ENCODE results near the gene PSMC5. TPM values are rescaled to one million over a fixed set of nuclear protein-coding genes. Genes with fewer than 3 reads are reported as not detected.

PSMC5 gene
- total and polyA plus RNA-seq, 9 of the 15 experiments (the other 6 are each of a cell fraction or from before 2014, with no cell fraction given): 89.2 to 393 (median 161) TPM

- peak; percentile 41; the same call in 1 of the 2 replicates for TF ChIP-seq HCFC1 (IDR thresholded peaks at IDR 0.05; ENCODE audit: low read depth, low read length)
- TF ChIP-seq CC2D1A (IDR thresholded peaks at IDR 0.05): no peak; the same call in 1 of the 2 replicates
- TF ChIP-seq TRIM25 (IDR thresholded peaks at IDR 0.05; ENCODE audit: borderline replicate concordance): no peak
- TF ChIP-seq POU5F1 (IDR thresholded peaks at IDR 0.05; ENCODE audit: borderline replicate concordance, low read depth, low read length, partially characterized antibody): no peak
- peak; percentile 86 to 91 (median 90) for TF ChIP-seq CTCF (IDR thresholded peaks at IDR 0.05 in 2 of 3, conservative IDR thresholded peaks at IDR 0.05 in 1 of 3; ENCODE audit: insufficient read depth in 2 of 3, low read depth in 1 of 3, low read length in 3 of 3)
- no peak for TF ChIP-seq ZKSCAN1 (IDR thresholded peaks at IDR 0.05; ENCODE audit: low read depth, low read length)
- no peak for TF ChIP-seq WHSC1 (IDR thresholded peaks at IDR 0.05; ENCODE audit: low read length)
- TF ChIP-seq MCM5 (IDR thresholded peaks at IDR 0.05; ENCODE audit: low read depth): no peak
- TF ChIP-seq COPS2 (conservative IDR thresholded peaks at IDR 0.05): no peak
- peak; percentile 94 for TF ChIP-seq ZFX (CRISPR knock-in tag; IDR thresholded peaks at IDR 0.05)
- TF ChIP-seq C11orf30 (IDR thresholded peaks at IDR 0.05; ENCODE audit: low read depth): no peak
- peak in 1 of 3 experiments; percentile 29 for TF ChIP-seq YY1 (IDR thresholded peaks at IDR 0.05; ENCODE audit: borderline replicate concordance in 1 of 3, control insufficient read depth in 1 of 3, extremely low read depth in 1 of 3, insufficient read depth in 3 of 3, insufficient read length in 1 of 3, insufficient replicate concordance in 2 of 3, low read depth in 1 of 3, low read length in 2 of 3)
- TF ChIP-seq FOXK1 (CRISPR knock-in tag; IDR thresholded peaks at IDR 0.05; ENCODE audit: borderline replicate concordance): peak; percentile 93
- peak; percentile 53 to 88; a peak in 3 of 4 replicates for TF ChIP-seq TEAD1 (CRISPR knock-in tag; IDR thresholded peaks at IDR 0.05)
- peak; percentile 34; the same call in 1 of the 2 replicates for TF ChIP-seq RUNX1 (IDR thresholded peaks at IDR 0.05; ENCODE audit: low read depth)
- TF ChIP-seq TRIM28 (IDR thresholded peaks at IDR 0.05): 0 out of 2 replicates have a peak, but pooled peaks have one; percentile 1
- TF ChIP-seq TBP (optimal IDR thresholded peaks at IDR 0.05; ENCODE audit: low read depth, low read length): peak; percentile 56
- TF ChIP-seq AFF1 (IDR thresholded peaks at IDR 0.05; ENCODE audit: low read depth in 1 of 2, partially characterized antibody in 2 of 2): peak; percentile 50 to 82
- TF ChIP-seq NCOA1 (IDR thresholded peaks at IDR 0.05; ENCODE audit: low read depth): 0 out of 2 replicates have a peak, but pooled peaks have one; percentile 51
Observed at GRCh38 chr17:63848834-63849689, 21.8 kb downstream of the PSMC5 start (continued).

Measured in K562 (cell line).